Cardiac muscle cell (in vitro differentiated cells and primary cell): Measurements from ENCODE around the gene GNB5. TPM values are rescaled to one million over a fixed set of nuclear protein-coding genes. Genes with fewer than 3 reads are reported as not detected.

Source experiments
- DNase-seq, 2 donors: peaks; one replicate each; pipeline versions ENCODE4 v3.0.0 to v3.0.0-alpha.2; 2010 to 2017; ENCODE audit warnings: low read depth in 1 of 2, low spot score in 1 of 2
- H3K27ac ChIP-seq: fragments of 200-600 bp; sonication (generic); 2 replicates; pipeline ENCODE4 v1.5.1; 2016
- H3K27me3 ChIP-seq: fragments of 200-600 bp; sonication (generic); 2 replicates; pipeline ENCODE4 v1.6.0; 2016; ENCODE audit warnings: control low read depth
- H3K36me3 ChIP-seq: fragments of 200-600 bp; sonication (generic); 2 replicates; pipeline ENCODE4 v1.5.1; 2016; ENCODE audit warnings: control low read depth
- H3K4me1 ChIP-seq: fragments of 200-600 bp; sonication (generic); 2 replicates; pipeline ENCODE4 v1.8.1; 2017; ENCODE audit warnings: low read depth, mild to moderate bottlenecking, mixed run types
- H3K4me3 ChIP-seq: fragments of 200-600 bp; sonication (generic); 2 replicates; pipeline ENCODE4 v1.5.1; 2016; ENCODE audit warnings: mild to moderate bottlenecking
- H3K9me3 ChIP-seq: fragments of 200-600 bp; sonication (generic); 2 replicates; pipeline ENCODE4 v1.5.1; 2017; ENCODE audit warnings: low read depth, mild to moderate bottlenecking, control low read depth
- polyA plus RNA-seq: library from polyadenylated mRNA; unstranded; fragments of >200 nt; fragmentation: Nextera tagmentation; extraction: Ambion mirVana; gene quantifications from 2 replicates; pipeline ENCODE4 v1.2.1, GENCODE V29; 2016
- total RNA-seq: library from RNA; depleted of rRNA; stranded (reverse); fragments of >200 nt; gene quantifications from 2 replicates; pipeline ENCODE4 v1.2.3, GENCODE V29; 2016
- TF ChIP-seq, protein P1 (sequence below): IDR thresholded peaks from 2 replicates; pipeline ENCODE4 v1.5.1; 2012; ENCODE audit warnings: low read depth, mild to moderate bottlenecking, low read length

GNB5 gene
- total and polyA plus RNA-seq, 2 experiments from 2014 or later: 31.2 to 50.2 TPM

DNA sequence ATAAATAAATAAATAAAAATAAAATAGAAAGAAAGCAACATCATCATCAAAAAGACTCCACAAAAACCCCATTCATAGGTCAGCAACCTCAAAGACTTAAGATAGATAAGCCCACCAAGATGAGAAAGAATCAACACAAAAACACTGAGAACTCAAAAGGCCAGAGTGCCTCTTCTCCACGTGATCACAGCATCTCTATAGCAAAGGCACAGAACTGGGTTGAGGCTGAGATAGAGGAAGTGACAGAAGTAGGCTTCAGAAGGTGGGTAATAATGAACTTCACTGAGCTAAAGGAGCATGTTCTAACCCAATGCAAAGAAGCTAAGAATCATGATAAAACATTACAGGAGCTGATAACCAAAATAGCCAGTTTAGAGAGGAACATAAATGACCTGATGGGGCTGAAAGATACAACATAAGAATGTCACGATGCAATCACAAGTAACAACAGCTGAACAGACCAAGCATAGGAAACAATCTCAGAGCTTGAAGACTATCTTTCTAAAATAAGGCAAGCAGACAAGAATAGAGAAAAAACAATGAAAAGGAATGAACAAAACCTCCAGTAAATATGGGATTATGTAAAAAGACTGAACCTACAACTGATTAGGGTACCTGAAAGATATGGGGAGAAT lies 26.4 kb downstream of the GNB5 start:
- no peak overlapping the region for H3K27ac ChIP-seq
- no peaks in the 10 kb centered on the region for H3K4me1 ChIP-seq
- H3K4me3 ChIP-seq: no peak overlapping the region
- TF ChIP-seq, protein P1, sequence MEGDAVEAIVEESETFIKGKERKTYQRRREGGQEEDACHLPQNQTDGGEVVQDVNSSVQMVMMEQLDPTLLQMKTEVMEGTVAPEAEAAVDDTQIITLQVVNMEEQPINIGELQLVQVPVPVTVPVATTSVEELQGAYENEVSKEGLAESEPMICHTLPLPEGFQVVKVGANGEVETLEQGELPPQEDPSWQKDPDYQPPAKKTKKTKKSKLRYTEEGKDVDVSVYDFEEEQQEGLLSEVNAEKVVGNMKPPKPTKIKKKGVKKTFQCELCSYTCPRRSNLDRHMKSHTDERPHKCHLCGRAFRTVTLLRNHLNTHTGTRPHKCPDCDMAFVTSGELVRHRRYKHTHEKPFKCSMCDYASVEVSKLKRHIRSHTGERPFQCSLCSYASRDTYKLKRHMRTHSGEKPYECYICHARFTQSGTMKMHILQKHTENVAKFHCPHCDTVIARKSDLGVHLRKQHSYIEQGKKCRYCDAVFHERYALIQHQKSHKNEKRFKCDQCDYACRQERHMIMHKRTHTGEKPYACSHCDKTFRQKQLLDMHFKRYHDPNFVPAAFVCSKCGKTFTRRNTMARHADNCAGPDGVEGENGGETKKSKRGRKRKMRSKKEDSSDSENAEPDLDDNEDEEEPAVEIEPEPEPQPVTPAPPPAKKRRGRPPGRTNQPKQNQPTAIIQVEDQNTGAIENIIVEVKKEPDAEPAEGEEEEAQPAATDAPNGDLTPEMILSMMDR: no peak
- no peaks in the 10 kb centered on the region for H3K9me3 ChIP-seq
- no peaks in the 10 kb centered on the region for H3K27me3 ChIP-seq
- H3K36me3 ChIP-seq: no peaks in the 10 kb centered on the region
- DNase-seq: peak in 1 of 2 donors; percentile 30

DNA sequence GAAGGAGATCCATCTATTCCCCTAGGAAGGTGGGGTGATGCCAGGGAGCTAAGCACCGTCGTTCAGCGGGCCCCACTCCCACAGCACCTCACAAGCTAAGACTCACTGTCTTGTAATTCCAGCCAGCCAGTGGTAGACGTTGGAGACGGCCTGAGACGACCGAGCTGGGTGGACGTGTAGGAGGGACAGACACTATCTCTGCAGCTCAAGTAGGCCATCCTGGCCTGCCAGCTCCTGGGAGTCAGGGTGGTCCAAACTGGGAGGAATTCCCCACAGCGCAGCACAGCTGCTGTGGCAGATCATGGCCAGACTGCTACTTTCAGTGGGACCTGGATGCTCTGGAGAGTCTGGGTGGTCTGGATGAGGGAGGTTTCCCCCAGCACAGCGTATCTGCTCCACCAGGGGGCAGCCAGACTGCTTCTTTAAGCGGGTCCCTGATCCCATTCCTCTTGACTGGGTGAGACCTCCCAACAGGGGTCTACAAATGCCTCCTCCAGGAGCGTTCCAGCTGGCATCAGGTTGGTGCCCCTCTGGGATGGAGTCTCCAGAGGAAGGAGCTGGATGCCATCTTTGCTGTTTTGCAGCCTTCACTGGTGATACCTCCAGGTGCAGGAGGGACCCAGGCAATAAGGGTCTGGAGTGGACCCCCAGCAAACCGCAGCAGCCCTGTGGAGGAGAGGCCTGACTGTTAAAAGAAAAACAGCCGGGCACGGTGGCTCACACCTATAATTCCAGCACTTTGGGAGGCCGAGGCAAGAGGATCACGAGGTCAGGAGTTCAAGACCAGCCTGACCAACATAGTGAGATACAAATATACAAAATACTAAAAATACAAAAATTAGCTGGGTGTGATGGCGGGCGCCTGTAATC lies 27.6 kb downstream of the GNB5 start:
- TF ChIP-seq, protein P1: peak; percentile 39
- Histone ChIP-seq H3K36me3 (no peaks in the 10 kb centered on the region), H3K27ac (no peak overlapping the region), H3K4me1 (no peaks in the 10 kb centered on the region), H3K27me3 (no peaks in the 10 kb centered on the region), H3K4me3 (no peak overlapping the region), H3K9me3 (no peaks in the 10 kb centered on the region)
- DNase-seq: peak in 1 of 2 donors; percentile 44

DNA sequence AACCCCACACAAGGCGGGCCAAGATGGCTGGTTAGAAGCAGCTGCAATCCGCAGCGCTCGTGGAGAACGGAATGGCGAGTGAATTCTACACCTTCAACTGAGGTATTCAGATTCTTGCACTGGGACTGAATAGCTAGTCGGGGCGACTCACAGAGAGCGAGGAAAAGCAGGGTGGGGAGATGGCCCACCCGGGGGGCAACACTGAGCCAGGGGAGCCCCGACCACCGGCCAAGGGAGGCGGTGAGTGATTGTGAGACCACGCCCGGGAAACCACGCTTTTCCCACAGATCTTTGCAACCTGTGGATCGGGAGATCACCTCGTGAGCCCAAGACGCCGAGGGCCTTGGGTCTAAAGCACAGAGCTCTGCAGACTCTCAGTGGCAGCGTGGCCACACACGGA lies 28.3 kb downstream of the GNB5 start:
- no peak for DNase-seq
- TF ChIP-seq, protein P1: no peak
- Histone ChIP-seq H3K27ac (no peak overlapping the region), H3K9me3 (no peaks in the 10 kb centered on the region), H3K4me1 (no peaks in the 10 kb centered on the region), H3K4me3 (no peak overlapping the region), H3K36me3 (no peaks in the 10 kb centered on the region), H3K27me3 (no peaks in the 10 kb centered on the region)

DNA sequence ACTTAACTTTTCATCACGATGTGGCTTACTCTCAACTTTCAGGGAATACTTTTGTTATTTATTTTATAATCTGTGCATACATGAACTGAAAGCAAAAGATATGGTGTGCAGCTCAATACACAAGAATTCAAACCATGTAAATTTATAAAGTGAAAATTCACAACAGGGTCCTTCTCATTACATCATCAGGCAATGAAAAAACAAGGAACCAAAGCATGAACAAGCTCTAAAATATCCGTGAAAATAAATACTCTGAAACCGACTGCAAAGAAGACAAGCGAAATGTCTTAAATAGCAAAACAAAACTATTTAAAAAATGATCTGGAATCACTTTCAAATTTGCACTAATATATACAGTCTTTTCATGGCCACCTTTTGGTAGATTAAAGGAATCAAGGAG lies 28.9 kb downstream of the GNB5 start:
- H3K36me3 ChIP-seq: no peaks in the 10 kb centered on the region
- H3K27ac ChIP-seq: no peak overlapping the region
- H3K9me3 ChIP-seq: no peaks in the 10 kb centered on the region
- no peaks in the 10 kb centered on the region for H3K27me3 ChIP-seq
- DNase-seq: no peak
- TF ChIP-seq, protein P1: no peak
- H3K4me1 ChIP-seq: no peaks in the 10 kb centered on the region
- H3K4me3 ChIP-seq: no peak overlapping the region

DNA sequence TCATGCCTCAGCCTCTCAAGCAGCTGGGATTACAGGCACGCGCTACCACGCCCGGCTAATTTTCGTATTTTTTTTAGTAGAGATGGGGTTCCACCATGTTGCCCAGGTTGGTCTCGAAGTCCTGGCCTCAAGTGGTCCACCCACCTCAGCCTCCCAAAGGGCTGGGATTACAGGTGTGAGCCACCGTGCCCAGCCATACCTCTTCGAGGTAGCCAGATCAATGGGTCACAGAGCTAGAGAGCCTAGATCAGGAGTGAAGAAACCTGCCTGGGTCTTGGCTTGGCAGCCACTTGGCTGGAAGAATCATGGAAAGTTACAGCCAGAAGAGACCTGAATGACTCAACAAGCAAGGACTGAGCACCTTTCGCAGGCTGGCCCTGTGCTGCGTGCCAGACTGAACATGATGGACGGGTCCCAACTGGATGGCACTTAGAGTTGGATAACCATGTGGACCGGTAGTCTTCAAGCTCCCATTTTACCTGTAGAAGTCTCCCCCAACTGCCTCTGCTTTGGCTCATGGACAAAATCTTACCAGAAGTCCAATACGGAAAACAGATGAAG lies 29.7 kb downstream of the GNB5 start:
- no peak overlapping the region for H3K27ac ChIP-seq
- TF ChIP-seq, protein P1: no peak
- no peaks in the 10 kb centered on the region for H3K27me3 ChIP-seq
- H3K36me3 ChIP-seq: no peaks in the 10 kb centered on the region
- no peak for DNase-seq
- no peaks in the 10 kb centered on the region for H3K4me1 ChIP-seq
- H3K9me3 ChIP-seq: no peaks in the 10 kb centered on the region
- no peak overlapping the region for H3K4me3 ChIP-seq
